CD4-positive, alpha-beta T cell treated with Interleukin-17A for 4 hours (primary cell): ENCODE data around the gene MUC6.

Source experiments
- DNase-seq: peaks from one replicate; pipeline ENCODE4 v3.0.0-alpha.2; 2020; ENCODE audit warnings: mixed read lengths

Gene MUC6

GRCh38 chr11:1034456-1035295, 1.8 kb downstream of the MUC6 start:
- no peak for DNase-seq

GRCh38 chr11:1034001-1034400, 2.5 kb downstream of the MUC6 start:
- no peak for DNase-seq

- no peak for DNase-seq
Observed at GRCh38 chr11:1033016-1033798, 3.3 kb downstream of the MUC6 start.

GRCh38 chr11:1032310-1032891, 4.1 kb downstream of the MUC6 start:
- no peak for DNase-seq

- DNase-seq: no peak
Observed at GRCh38 chr11:1031121-1031899, 5.2 kb downstream of the MUC6 start.

GRCh38 chr11:1030556-1030955, 6.0 kb downstream of the MUC6 start:
- no peak for DNase-seq

GRCh38 chr11:1030086-1030485, 6.4 kb downstream of the MUC6 start:
- DNase-seq: no peak

- no peak for DNase-seq
Observed at GRCh38 chr11:1029654-1030053, 6.9 kb downstream of the MUC6 start.

- DNase-seq: no peak
Observed at GRCh38 chr11:1029051-1029450, 7.5 kb downstream of the MUC6 start.

GRCh38 chr11:1028616-1029015, 7.9 kb downstream of the MUC6 start:
- no peak for DNase-seq

GRCh38 chr11:1028291-1028540, 8.3 kb downstream of the MUC6 start:
- DNase-seq: no peak

- DNase-seq: no peak
Observed at GRCh38 chr11:1027483-1028290, 8.8 kb downstream of the MUC6 start.

- no peak for DNase-seq
Observed at GRCh38 chr11:1026641-1027482, 9.7 kb downstream of the MUC6 start.

GRCh38 chr11:1026163-1026450, 10.4 kb downstream of the MUC6 start:
- DNase-seq: no peak

- DNase-seq: no peak
Observed at GRCh38 chr11:1025410-1026162, 10.9 kb downstream of the MUC6 start.

- DNase-seq: no peak
Observed at GRCh38 chr11:1024597-1025409, 11.7 kb downstream of the MUC6 start.

- no peak for DNase-seq
Observed at GRCh38 chr11:1023811-1024596, 12.5 kb downstream of the MUC6 start.

- DNase-seq: no peak
Observed at GRCh38 chr11:1022908-1023810, 13.4 kb downstream of the MUC6 start.
